Activated B cell treated with CpG ODN at 0.5 μM for 24 hours (primary cell): Measurements from ENCODE around the gene FDX1. TPM values are rescaled to one million over a fixed set of nuclear protein-coding genes. Genes with fewer than 3 reads are reported as not detected.

Source experiments
- ATAC-seq: fragments of 200-7000 bp; cut with Tn5 transposase; one replicate; pipeline ENCODE4 v1.10.0; 2021; ENCODE audit warnings: low read depth, mild to moderate bottlenecking, moderate library complexity
- CTCF ChIA-PET: fragments of 350-600 bp; sonication (Branson Sonifier 250); formaldehyde crosslinking; loops from one replicate; lab custom pipeline; 2021; ENCODE audit warnings: antibody characterized with exemption; lab: Charles Lee
- POLR2A ChIA-PET: fragments of 350-600 bp; sonication (Branson Sonifier 250); formaldehyde crosslinking; loops from one replicate; lab custom pipeline; 2021; ENCODE audit warnings: antibody characterized with exemption; lab: Charles Lee
- DNase-seq: peaks from one replicate; pipeline ENCODE4 v3.0.0; 2022
- H3K27ac Mint-ChIP-seq: one replicate; pipeline ENCODE4 v1.8.0; 2020; ENCODE audit warnings: mixed read lengths
- H3K27me3 Mint-ChIP-seq: one replicate; pipeline ENCODE4 v1.8.0; 2021; ENCODE audit warnings: mixed read lengths
- H3K36me3 Mint-ChIP-seq: one replicate; pipeline ENCODE4 v1.8.0; 2021; ENCODE audit warnings: low read depth, mixed read lengths
- H3K4me1 Mint-ChIP-seq: one replicate; pipeline ENCODE4 v1.8.0; 2021; ENCODE audit warnings: mixed read lengths
- H3K4me3 Mint-ChIP-seq: one replicate; pipeline ENCODE4 v1.8.0; 2020; ENCODE audit warnings: mild to moderate bottlenecking, mixed read lengths
- H3K9me3 Mint-ChIP-seq: one replicate; pipeline ENCODE4 v1.8.0; 2020; ENCODE audit warnings: mixed read lengths
- intact Hi-C: fragments of 100-400 bp; cut with micrococcal nuclease; formaldehyde crosslinking; loops from one replicate; pipeline ENCODE4 v1.15.1; 2024
- total RNA-seq: library from RNA; stranded (reverse); gene quantifications from 2 replicates; pipeline ENCODE4 v1.2.3, GENCODE V29; 2022
- TF ChIP-seq, protein P1 (sequence below): fragments of 200-600 bp; IDR thresholded peaks from one replicate; pipeline ENCODE4 v1.8.0; 2022; ENCODE audit warnings: antibody characterized with exemption, mild to moderate bottlenecking

FDX1 gene
- total RNA-seq, 1 donor from 2014 or later, result 8.7 TPM

DNA sequence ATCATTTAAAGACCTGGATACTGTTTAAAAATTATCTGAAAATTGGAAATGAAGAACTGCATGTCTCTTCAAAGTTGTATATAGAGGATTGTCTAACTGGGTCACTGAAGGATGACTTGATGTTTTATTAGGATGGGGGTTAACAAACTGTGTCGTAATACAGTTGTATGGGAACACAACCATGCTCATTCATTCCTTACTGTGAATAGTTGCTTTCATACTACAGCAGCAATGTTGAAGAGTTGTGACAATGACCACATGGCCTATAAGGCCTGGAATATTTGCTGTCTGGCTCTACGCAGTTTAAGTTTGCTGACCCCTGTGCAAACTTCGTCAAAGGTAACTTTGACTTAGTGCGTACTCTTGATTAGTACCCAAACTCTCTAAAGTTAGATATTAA, 38.4 kb downstream of the FDX1 start:
- ChIA-PET POLR2A (no interaction called here), CTCF (interaction anchor here (1.2 kb wide), 1 partner anchor 762 kb away, joined by 4 read pairs; no protein-coding TSS in a partner anchor)
- H3K27me3 Mint-ChIP-seq, result no peaks in the 10 kb centered on the region
- TF ChIP-seq, protein P1, sequence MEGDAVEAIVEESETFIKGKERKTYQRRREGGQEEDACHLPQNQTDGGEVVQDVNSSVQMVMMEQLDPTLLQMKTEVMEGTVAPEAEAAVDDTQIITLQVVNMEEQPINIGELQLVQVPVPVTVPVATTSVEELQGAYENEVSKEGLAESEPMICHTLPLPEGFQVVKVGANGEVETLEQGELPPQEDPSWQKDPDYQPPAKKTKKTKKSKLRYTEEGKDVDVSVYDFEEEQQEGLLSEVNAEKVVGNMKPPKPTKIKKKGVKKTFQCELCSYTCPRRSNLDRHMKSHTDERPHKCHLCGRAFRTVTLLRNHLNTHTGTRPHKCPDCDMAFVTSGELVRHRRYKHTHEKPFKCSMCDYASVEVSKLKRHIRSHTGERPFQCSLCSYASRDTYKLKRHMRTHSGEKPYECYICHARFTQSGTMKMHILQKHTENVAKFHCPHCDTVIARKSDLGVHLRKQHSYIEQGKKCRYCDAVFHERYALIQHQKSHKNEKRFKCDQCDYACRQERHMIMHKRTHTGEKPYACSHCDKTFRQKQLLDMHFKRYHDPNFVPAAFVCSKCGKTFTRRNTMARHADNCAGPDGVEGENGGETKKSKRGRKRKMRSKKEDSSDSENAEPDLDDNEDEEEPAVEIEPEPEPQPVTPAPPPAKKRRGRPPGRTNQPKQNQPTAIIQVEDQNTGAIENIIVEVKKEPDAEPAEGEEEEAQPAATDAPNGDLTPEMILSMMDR, result no peak
- H3K36me3 Mint-ChIP-seq, result peaks cover 23% of the 10 kb centered on the region
- ATAC-seq (no peak), DNase-seq (no peak)
- H3K9me3 Mint-ChIP-seq, result no peaks in the 10 kb centered on the region
- no peak overlapping the region for H3K4me3 Mint-ChIP-seq
- H3K4me1 Mint-ChIP-seq, result no peaks in the 10 kb centered on the region
- no peak overlapping the region for H3K27ac Mint-ChIP-seq
- intact Hi-C loops, result no loop called here

GRCh38 chr11:110469127-110469526, 39.4 kb downstream of the FDX1 start:
- ChIA-PET POLR2A (no interaction called here), CTCF (no interaction called here)
- Mint-ChIP-seq H3K27ac (no peak overlapping the region), H3K36me3 (peaks cover 17% of the 10 kb centered on the region), H3K4me3 (no peak overlapping the region), H3K9me3 (no peaks in the 10 kb centered on the region), H3K4me1 (no peaks in the 10 kb centered on the region), H3K27me3 (no peaks in the 10 kb centered on the region)
- no peak for DNase-seq
- ATAC-seq, result no peak
- intact Hi-C loops, result no loop called here
- TF ChIP-seq, protein P1, result no peak

DNA sequence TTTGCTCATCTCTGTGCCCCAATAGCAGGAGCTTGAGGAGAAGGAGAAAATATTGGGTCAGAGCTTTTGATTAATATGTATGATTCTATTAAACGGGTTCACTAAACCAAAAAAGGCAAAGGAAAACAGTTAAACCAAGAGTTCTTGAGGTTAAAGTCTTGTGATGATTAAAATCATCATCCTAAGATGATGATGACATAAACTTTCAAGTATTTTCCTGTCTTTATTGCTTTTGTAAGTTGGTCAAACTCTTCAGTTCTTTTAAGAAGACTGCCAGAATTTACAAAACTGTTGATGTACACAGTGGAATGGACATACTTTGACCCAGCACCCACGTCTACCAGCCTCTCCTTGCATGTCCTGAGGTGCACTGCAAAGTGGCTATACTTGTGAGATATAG, 41.0 kb downstream of the FDX1 start:
- Mint-ChIP-seq H3K4me3 (no peak overlapping the region), H3K27me3 (no peaks in the 10 kb centered on the region), H3K27ac (no peak overlapping the region), H3K36me3 (peaks cover 12% of the 10 kb centered on the region), H3K4me1 (no peaks in the 10 kb centered on the region), H3K9me3 (no peaks in the 10 kb centered on the region)
- ATAC-seq (no peak), DNase-seq (no peak)
- TF ChIP-seq, protein P1, result no peak
- ChIA-PET POLR2A (no interaction called here), CTCF (interaction anchor here (1.6 kb wide), 1 partner anchor 759 kb away, joined by 6 read pairs; no protein-coding TSS in a partner anchor)
- intact Hi-C loops, result no loop called here

- Mint-ChIP-seq H3K27me3 (no peaks in the 10 kb centered on the region), H3K36me3 (peaks cover 8% of the 10 kb centered on the region), H3K4me1 (no peaks in the 10 kb centered on the region), H3K4me3 (no peak overlapping the region), H3K9me3 (no peaks in the 10 kb centered on the region), H3K27ac (no peak overlapping the region)
- intact Hi-C loops, result no loop called here
- POLR2A ChIA-PET, result no interaction called here
- ATAC-seq (no peak), DNase-seq (no peak)
- TF ChIP-seq, protein P1, result no peak
- CTCF ChIA-PET, result interaction anchor here (1.6 kb wide), 1 partner anchor 759 kb away, joined by 6 read pairs; no protein-coding TSS in a partner anchor
Observed at GRCh38 chr11:110471371-110471770, 41.6 kb downstream of the FDX1 start.

DNA sequence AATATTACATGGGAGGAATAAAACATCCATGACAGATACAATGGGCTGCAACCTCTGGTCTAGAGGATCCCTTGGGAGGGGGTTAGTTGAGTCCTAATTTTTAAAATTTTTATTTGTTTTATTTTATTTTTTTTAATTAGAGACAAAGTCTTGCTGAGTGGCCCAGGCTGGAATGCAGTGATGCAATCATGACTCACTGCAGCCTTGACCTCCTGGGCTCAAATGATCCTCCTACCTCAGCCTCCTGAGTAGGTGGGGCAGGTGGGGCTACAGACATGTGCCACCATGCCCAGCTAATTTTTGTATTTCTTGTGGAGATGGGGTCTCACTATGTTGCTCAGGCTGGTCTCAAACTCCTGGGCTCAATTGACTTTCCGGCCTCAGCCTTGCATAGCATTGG, 43.1 kb downstream of the FDX1 start:
- Mint-ChIP-seq H3K4me3 (no peak overlapping the region), H3K9me3 (no peaks in the 10 kb centered on the region), H3K4me1 (no peaks in the 10 kb centered on the region), H3K36me3 (peaks cover 2% of the 10 kb centered on the region), H3K27ac (no peak overlapping the region), H3K27me3 (no peaks in the 10 kb centered on the region)
- intact Hi-C loops, result no loop called here
- POLR2A ChIA-PET, result no interaction called here
- no peak for DNase-seq
- TF ChIP-seq, protein P1, result no peak
- no peak for ATAC-seq
- CTCF ChIA-PET, result no interaction called here
